Pancreas (tissue), 10 donors: ENCODE data around the gene HOXC9. TPM values are rescaled to one million over a fixed set of nuclear protein-coding genes. Genes with fewer than 3 reads are reported as not detected.
A peak's percentile ranks its signal among the peaks of the same experiment; 100 is the strongest.

Source experiments
- ATAC-seq, 4 donors: fragments of 200-7000 bp; cut with Tn5 transposase; one replicate each; pipeline versions ENCODE4 v1.8.0 to v1.9.1; 2020; ENCODE audit warnings: mild to moderate bottlenecking in 4 of 4, moderate library complexity in 4 of 4
- DNase-seq, 6 donors: peaks; one replicate each; pipeline ENCODE4 v3.0.0-alpha.2; 2020
- FAIRE-seq: peaks from 2 replicates; lab custom pipeline; 2012; peaks lifted over from hg19 to GRCh38; lab: Jason Lieb, UNC
- H3K27ac ChIP-seq, 4 donors: fragments of 200-600 bp; sonication (generic); 1 replicate in 3 of 4; 2 replicates in 1 of 4; pipeline versions ENCODE4 v1.5.0 to v1.8.0; 2020
- H3K27me3 ChIP-seq, 4 donors: fragments of 200-600 bp; one replicate each; pipeline ENCODE4 v1.8.0; 2021
- H3K36me3 ChIP-seq, 3 donors: fragments of 200-600 bp; sonication (generic) in 1 of 3; one replicate each; pipeline versions ENCODE4 v1.5.0 to v1.8.0; 2020 to 2021
- H3K4me1 ChIP-seq, 3 donors: fragments of 200-600 bp; one replicate each; pipeline ENCODE4 v1.8.0; 2021
- H3K4me3 ChIP-seq, 4 donors: fragments of 200-600 bp; sonication (generic) in 2 of 4; one replicate each; pipeline versions ENCODE4 v1.5.0 to v1.8.0; 2020 to 2021
- H3K9me3 ChIP-seq, 4 donors: fragments of 200-600 bp; one replicate each; pipeline ENCODE4 v1.8.0; 2021
- WGBS, 2 donors: extraction: QIAGEN DNeasy Blood & Tissue Kit; methylation state at CpG; one replicate each; pipeline ENCODE4 v1.1.7; 2013; 5-methylcytosine and 5-hydroxymethylcytosine counted together
- intact Hi-C, 3 donors: fragments of 100-400 bp; cut with DNase I; formaldehyde crosslinking; loops; one replicate each; pipeline versions ENCODE4 v1.11.1 to v1.14.2; 2022
- polyA plus RNA-seq, 2 donors: library from polyadenylated mRNA; stranded (reverse); fragments of 200-250 nt; gene quantifications; one replicate each; pipeline ENCODE4 v1.2.3, GENCODE V29; 2013
- total RNA-seq, 6 donors: library from RNA; stranded (reverse); fragmentation: NEBNext Ultra II Directional in 4 of 6; extraction: Animal tissue kit (Norgen Biotek cat#: 25700) in 4 of 6; gene quantifications; one replicate each; pipeline versions ENCODE4 v1.2.1 to v1.2.4, GENCODE V29; 2021 to 2023
- TF ChIP-seq, protein P1 (sequence below), 4 donors: fragments of 200-600 bp; sonication (generic) in 3 of 4; IDR thresholded peaks; one replicate each; pipeline versions ENCODE4 v1.5.0 to v1.8.0; 2021; ENCODE audit warnings: antibody characterized with exemption in 4 of 4
- donor health status: healthy with polysubstance abuse.
- donor health status: DM: no; HTN: no; CAD: no; lungs with moderate emphysema.
- donor health status: DM: no; HTN: no; CAD: no.
- donor health status: control.
- donor health status: control.
- donor health status: Bipolar disorder and iron deficiency.
- donor health status: DM: yes; HTN: yes; CAD: no.
- donor health status: DM: no; HTN: no; CAD: no.
- donor health status: DM: no; HTN: no; CAD: no.
- donor health status: DM: yes; HTN: yes; CAD: no.

Gene HOXC9
- total and polyA plus RNA-seq, 8 donors, result 0.19 to 0.27 (median 0.26) TPM; not detected in 5

DNA sequence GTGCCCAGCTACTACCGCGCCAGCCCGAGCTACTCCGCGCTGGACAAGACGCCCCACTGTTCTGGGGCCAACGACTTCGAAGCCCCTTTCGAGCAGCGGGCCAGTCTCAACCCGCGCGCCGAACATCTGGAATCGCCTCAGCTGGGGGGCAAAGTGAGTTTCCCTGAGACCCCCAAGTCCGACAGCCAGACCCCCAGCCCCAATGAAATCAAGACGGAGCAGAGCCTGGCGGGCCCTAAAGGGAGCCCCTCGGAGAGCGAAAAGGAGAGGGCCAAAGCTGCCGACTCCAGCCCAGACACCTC lies 14.3 kb upstream of the HOXC9 start:
- peaks cover 0 to 19% (median 12%) of the 10 kb centered on the region in 3 donors for H3K4me1 ChIP-seq
- TF ChIP-seq, protein P1, sequence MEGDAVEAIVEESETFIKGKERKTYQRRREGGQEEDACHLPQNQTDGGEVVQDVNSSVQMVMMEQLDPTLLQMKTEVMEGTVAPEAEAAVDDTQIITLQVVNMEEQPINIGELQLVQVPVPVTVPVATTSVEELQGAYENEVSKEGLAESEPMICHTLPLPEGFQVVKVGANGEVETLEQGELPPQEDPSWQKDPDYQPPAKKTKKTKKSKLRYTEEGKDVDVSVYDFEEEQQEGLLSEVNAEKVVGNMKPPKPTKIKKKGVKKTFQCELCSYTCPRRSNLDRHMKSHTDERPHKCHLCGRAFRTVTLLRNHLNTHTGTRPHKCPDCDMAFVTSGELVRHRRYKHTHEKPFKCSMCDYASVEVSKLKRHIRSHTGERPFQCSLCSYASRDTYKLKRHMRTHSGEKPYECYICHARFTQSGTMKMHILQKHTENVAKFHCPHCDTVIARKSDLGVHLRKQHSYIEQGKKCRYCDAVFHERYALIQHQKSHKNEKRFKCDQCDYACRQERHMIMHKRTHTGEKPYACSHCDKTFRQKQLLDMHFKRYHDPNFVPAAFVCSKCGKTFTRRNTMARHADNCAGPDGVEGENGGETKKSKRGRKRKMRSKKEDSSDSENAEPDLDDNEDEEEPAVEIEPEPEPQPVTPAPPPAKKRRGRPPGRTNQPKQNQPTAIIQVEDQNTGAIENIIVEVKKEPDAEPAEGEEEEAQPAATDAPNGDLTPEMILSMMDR (IDR thresholded peaks at IDR 0.05), result no peak
- peak in 1 of 6 donors; percentile 72 for DNase-seq
- 6 to 9% methylated on average over 21 of the region's 21 CpGs for WGBS, 2 donors
- H3K9me3 ChIP-seq, result no peaks in the 10 kb centered on the region
- H3K36me3 ChIP-seq, result no peaks in the 10 kb centered on the region
- H3K27ac ChIP-seq, result no peak overlapping the region
- peaks cover 0 to 85% (median 30%) of the 10 kb centered on the region in 4 donors for H3K27me3 ChIP-seq
- H3K4me3 ChIP-seq, result peak overlapping the region in 2 of 4 donors; percentile 14 to 38
- intact Hi-C loops, result no loop called here
- no peak for ATAC-seq
- no peak for FAIRE-seq

DNA sequence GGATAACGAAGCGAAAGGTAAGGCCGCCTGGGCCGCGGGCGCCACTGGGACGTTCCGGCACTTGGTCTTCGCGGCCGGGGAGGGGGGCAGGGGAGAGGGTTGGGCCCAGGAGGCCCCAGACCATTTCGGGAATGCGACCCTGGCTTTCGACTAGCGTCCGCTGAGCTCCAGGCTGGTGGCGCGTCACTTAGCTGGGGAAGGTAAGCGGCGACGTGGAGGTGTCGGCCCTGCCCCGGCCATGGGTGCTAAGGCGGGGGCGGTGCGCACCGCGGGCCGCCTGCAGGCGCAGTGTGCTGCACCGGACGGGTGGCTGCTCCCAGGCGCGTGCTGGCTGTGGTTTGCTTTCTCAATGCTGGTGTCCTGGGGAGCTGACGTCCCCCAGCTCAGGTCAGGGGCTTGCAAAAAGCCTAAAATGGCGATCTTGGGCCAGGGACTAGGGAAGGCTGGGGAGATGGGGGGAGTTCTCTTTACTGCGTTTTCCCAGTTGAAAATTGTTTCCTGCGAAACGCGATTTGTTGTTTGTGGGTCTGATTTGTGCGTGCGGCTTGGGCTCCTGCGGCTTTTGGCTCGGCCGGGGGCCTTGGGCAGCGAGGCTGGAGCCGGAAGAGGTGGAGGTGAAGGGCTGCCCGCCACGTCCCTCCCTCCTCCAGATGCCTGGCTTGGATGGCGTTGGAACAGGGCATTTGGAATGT lies 13.8 kb upstream of the HOXC9 start:
- Histone ChIP-seq H3K4me1 (peaks cover 0 to 19% (median 12%) of the 10 kb centered on the region in 3 donors), H3K4me3 (peak overlapping the region in 2 of 4 donors; percentile 14 to 38), H3K27me3 (peaks cover 0 to 89% (median 29%) of the 10 kb centered on the region in 4 donors), H3K27ac (no peak overlapping the region), H3K36me3 (no peaks in the 10 kb centered on the region), H3K9me3 (no peaks in the 10 kb centered on the region)
- DNase-seq (peak in 1 of 6 donors; percentile 29), ATAC-seq (peak; percentile 56 to 65 (median 60)), FAIRE-seq (no peak)
- intact Hi-C loops, result no loop called here
- TF ChIP-seq, protein P1 (IDR thresholded peaks at IDR 0.05), result no peak
- 4 to 5% methylated on average over 50 of the region's 50 CpGs for WGBS, 2 donors

DNA sequence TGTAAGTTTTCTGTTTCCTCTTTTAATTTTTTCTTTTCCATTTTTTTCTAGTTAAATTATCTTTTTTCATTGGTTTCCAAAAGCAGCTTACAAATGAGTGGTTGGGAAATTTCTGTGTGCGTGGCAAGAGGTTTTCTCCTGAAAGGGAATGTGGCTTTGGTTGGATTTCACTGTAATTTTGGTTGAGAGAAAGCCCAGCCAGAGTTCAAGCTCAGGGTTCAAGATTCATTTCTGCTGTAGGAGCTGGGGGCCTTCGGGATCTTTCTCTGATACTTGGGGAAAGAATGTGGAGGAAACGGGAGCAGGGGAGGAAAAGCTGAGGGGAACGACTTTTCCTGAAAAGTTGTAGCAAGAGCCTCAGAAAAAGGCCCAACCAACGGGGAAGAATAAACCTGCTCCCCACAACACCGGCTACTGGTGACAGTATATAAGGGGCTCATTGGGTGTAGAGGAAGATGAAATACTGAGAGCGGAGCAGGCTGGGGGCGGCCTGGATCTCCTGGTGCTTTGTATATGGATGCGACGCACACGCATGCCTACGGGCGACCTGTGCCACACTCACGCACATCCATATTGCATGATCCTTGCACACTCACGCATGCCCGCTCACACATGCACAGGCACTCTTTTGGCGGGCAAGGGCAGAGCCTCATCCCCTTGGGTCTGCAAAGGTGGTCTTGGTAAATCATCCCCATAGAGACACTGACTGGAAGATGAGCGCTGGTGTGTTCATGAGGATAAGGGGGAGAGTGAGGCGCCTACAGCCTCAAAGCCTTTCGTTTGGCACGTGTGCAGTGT lies 13.1 kb upstream of the HOXC9 start:
- 20 to 25% methylated on average over 21 of the region's 21 CpGs for WGBS, 2 donors
- ATAC-seq (no peak), FAIRE-seq (no peak), DNase-seq (peak in 1 of 6 donors; percentile 30)
- intact Hi-C loops, result no loop called here
- Histone ChIP-seq H3K27me3 (peaks cover 0 to 91% (median 27%) of the 10 kb centered on the region in 4 donors), H3K4me1 (peaks cover 0 to 19% (median 12%) of the 10 kb centered on the region in 3 donors), H3K9me3 (no peaks in the 10 kb centered on the region), H3K36me3 (no peaks in the 10 kb centered on the region), H3K27ac (no peak overlapping the region), H3K4me3 (no peak overlapping the region)
- TF ChIP-seq, protein P1 (IDR thresholded peaks at IDR 0.05), result no peak

DNA sequence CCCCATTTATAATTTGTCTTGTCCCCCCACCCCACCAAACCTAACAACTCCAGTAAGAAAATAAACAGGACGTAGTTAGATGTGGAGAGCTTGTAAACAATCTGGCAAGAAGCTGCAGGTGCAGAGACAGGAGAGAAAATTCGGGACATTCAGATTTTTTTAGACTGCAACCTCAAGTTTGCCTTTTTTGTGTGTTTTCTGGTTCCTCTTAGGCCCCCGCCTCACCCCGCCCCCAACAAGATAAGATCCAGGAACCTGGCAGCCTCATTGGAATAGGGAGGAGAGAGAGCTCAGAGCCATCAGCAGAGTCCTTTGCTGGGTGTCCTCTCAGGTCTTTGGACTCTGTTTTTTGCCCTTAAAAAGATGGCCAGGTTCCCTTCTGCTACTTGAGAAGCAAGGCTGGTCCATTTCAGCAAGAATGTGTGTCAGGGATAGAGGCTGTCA lies 12.2 kb upstream of the HOXC9 start:
- Histone ChIP-seq H3K27ac (no peak overlapping the region), H3K9me3 (no peaks in the 10 kb centered on the region), H3K4me3 (no peak overlapping the region), H3K36me3 (no peaks in the 10 kb centered on the region), H3K27me3 (peaks cover 0 to 88% (median 23%) of the 10 kb centered on the region in 4 donors), H3K4me1 (peaks cover 0 to 19% (median 12%) of the 10 kb centered on the region in 3 donors)
- TF ChIP-seq, protein P1 (IDR thresholded peaks at IDR 0.05), result no peak
- FAIRE-seq (no peak), DNase-seq (no peak), ATAC-seq (no peak)
- intact Hi-C loops, result no loop called here
- WGBS, 2 donors, result 5 to 19% methylated on average over 4 of the region's 4 CpGs
